Cardiac fibroblast (primary cell): Measurements from ENCODE around the gene NAV3.

Experiments
- DNase-seq, 2 donors: peaks; one replicate each; pipeline versions ENCODE4 v3.0.0 to v3.0.0-alpha.2; 2010; ENCODE audit warnings: low read depth in 2 of 2
- H3K4me3 ChIP-seq, 2 donors: replicated peaks in 1 of 2; 1 replicate in 1 of 2; 2 replicates in 1 of 2; pipeline ENCODE4 v1.5.1; 2011; ENCODE audit warnings: low read depth in 2 of 2, low read length in 2 of 2, mild to moderate bottlenecking in 2 of 2, moderate library complexity in 1 of 2
- TF ChIP-seq, protein P1 (sequence below): IDR thresholded peaks from one replicate; pipeline ENCODE4 v1.5.1; 2011; ENCODE audit warnings: low read depth, mild to moderate bottlenecking, low read length, inconsistent platforms

Gene NAV3

DNA sequence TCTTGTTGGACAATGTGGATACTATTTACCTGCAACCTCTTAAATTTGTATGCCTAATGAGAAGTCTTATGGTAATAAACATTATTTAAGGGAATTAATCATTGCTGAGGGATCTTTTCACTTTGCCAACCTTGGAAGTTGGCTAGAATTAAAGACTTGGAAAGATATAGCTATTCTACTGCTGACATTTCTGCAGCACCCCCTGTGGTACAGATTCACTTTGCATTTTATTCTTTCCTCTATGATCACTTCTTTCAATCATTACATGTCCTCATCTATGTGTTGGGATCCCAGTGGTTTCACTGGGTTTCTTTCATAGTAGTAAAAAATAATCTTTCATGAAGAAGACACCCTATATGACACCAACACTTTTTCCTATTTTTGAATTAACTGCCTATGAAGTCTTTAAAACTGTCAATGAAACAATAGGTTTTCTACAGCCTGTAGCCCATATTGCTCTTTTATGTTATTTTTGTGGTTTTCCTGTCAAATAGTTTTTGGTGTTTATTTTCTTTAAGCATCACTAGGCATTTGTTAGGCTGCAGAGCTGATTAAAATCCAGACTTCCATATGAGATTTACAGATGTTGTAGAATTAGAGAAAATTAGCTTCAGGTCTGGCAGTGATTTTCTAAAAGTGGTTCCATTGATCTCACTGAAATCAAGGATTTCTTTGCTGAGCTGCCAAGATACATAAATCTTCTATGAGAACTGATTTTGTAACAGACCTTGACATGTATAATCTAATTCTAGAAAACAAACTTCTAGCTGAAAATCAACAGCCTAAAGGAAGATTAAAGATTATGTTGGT is 256.1 kb downstream of the NAV3 start:
- no peak overlapping the region for H3K4me3 ChIP-seq
- DNase-seq, result no peak
- TF ChIP-seq, protein P1, sequence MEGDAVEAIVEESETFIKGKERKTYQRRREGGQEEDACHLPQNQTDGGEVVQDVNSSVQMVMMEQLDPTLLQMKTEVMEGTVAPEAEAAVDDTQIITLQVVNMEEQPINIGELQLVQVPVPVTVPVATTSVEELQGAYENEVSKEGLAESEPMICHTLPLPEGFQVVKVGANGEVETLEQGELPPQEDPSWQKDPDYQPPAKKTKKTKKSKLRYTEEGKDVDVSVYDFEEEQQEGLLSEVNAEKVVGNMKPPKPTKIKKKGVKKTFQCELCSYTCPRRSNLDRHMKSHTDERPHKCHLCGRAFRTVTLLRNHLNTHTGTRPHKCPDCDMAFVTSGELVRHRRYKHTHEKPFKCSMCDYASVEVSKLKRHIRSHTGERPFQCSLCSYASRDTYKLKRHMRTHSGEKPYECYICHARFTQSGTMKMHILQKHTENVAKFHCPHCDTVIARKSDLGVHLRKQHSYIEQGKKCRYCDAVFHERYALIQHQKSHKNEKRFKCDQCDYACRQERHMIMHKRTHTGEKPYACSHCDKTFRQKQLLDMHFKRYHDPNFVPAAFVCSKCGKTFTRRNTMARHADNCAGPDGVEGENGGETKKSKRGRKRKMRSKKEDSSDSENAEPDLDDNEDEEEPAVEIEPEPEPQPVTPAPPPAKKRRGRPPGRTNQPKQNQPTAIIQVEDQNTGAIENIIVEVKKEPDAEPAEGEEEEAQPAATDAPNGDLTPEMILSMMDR, result peak; percentile 39

DNA sequence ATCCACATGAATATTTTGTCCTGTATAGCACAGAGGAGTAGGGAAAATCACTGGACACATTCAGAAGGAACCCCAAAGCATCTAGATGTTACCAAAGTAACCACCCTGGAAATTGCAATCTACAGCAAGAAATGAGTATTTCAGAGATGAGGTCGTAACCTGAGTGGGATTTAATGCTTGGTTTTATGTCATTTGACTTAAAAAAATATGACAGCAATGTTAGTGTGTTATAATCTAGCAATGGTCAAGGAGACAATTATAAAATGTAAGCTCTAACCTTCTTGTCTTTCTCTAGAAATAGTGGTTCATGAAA is 256.6 kb downstream of the NAV3 start:
- TF ChIP-seq, protein P1, result no peak
- DNase-seq, result peak; percentile 25 to 28
- no peak overlapping the region for H3K4me3 ChIP-seq

DNA sequence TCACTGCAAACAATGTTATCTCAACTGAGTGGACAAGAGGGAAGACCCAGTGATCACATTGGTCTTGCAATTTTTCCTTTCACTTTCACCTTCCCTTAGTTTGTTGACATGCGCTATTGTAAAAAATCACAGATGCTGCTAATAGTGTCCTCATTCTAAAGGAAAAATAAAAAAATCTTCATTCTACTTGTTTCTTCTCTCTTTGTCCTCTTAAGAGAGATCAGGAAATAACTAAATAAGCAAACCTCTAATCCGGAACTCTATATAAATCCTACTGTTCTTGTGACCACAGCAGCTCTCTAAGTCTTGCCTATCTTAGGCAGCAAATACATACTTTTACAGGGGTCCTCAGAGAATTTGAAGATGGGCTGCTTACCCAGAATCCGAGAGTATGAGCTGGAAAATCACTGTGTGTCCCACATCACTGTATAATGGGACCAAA is 257.7 kb downstream of the NAV3 start:
- TF ChIP-seq, protein P1, result no peak
- peak; percentile 29 to 55 for DNase-seq
- H3K4me3 ChIP-seq, result peak overlapping the region in 1 of 2 donors; percentile 42

DNA sequence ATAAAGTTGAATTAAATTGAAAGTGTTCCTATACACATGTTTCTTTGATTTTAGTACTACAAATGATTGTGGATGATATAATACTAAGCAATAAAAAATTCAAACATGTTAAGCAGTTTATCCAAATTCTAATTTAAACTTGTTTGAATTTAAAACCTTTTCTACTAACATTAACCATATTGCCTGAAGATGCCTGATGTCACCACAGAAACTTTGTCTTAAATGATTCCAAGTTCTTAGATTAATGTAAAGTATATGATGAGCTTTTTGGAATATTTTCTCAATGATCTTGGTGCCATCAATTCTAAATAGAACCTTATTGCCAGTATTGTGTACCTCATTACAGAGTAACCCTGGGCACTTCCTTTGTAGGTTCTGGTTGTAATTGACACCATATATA is 259.6 kb downstream of the NAV3 start:
- DNase-seq, result no peak
- no peak overlapping the region for H3K4me3 ChIP-seq
- TF ChIP-seq, protein P1, result no peak

DNA sequence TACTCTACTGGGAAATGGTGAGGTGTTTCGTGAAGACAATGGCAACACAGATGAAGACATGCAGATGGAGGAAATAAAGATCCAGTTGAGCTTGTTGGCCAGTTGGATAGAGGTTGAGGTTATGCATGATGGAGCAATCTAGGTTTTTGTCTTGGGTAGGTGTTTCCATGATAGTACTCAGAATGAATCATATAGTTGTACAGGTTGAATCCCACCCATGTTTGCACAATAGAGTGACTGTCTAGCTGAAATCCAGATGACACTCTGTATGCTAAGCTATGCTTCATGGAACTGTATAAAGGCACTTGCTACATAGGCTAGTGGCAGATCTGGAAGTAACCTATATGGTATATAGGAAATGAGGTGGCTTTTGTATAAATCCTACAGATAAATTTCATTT is 264.9 kb downstream of the NAV3 start:
- H3K4me3 ChIP-seq, result no peak overlapping the region
- TF ChIP-seq, protein P1, result no peak
- no peak for DNase-seq

DNA sequence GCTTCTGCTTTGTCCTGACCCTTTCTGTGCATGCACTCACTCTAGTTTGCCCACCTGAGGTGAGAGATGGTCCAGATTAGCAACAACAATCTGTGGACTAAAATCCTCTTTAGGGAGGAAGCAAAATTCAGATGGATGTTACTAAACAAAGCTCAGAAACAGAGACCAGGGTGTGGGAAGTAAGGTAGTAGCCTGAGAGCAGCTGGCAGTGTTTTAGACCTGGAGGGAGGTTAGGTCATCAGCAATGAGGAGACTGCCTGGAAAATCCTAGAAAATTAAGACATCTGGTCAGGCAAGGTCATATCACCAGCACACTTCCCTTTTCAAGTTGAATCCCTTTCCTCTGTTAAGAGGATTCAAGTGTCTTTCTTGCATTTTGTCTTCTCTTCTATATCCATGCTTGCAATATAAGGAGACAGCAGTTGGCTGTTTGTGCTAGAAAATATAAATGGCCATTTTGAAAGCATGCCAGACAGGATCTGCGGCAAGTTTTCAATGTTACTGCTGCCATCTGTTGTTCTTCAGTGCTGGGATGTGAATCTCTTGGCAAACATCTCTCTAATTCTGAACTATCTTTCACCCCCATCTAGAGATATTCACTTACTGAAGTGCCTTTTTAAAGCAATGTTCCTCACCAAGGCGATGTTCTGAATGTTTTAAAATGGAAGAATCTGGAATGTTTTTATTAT is 266.4 kb downstream of the NAV3 start:
- DNase-seq, result peak; percentile 60 to 82
- TF ChIP-seq, protein P1, result peak; percentile 14
- no peak overlapping the region for H3K4me3 ChIP-seq
